ENCODE data around the gene NCAPD3. TPM values are rescaled to one million over a fixed set of nuclear protein-coding genes. Genes with fewer than 3 reads are reported as not detected.

NCAPD3 gene
- total and polyA plus RNA-seq, 2 donors from 2014 or later = 3.7 to 21.3 TPM

DNA sequence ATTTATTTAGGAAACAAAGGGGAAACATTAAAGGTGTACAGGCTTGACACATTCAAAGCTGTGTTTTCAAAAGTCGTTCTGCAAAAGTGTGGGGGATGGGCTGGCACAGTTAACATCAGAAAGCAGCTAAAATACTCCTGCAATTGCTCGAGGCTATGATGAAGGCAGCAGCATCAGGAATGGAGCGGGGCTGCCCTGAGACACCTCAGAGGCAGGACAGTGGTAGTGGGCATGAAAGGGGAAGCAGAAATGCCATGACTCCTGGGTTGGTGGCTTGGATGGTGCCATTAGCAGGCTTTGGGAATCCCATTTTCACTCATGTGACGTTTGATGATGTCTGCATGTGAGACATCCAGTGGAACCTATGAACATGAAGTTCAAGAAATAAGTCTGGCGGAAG lies 646 bp downstream of the NCAPD3 start:
- peaks cover 3 to 7% (median 7%) of the 10 kb centered on the region in 3 donors for H3K36me3 ChIP-seq (ENCODE audit: control insufficient read depth in 2 of 3, insufficient read depth in 3 of 3, low read length in 3 of 3)
- peaks cover 0 to 18% (median 17%) of the 10 kb centered on the region in 3 donors for H3K4me1 ChIP-seq (ENCODE audit: control insufficient read depth in 2 of 3, insufficient read depth in 2 of 3, low read depth in 1 of 3, low read length in 3 of 3)
- TF ChIP-seq, protein P1, sequence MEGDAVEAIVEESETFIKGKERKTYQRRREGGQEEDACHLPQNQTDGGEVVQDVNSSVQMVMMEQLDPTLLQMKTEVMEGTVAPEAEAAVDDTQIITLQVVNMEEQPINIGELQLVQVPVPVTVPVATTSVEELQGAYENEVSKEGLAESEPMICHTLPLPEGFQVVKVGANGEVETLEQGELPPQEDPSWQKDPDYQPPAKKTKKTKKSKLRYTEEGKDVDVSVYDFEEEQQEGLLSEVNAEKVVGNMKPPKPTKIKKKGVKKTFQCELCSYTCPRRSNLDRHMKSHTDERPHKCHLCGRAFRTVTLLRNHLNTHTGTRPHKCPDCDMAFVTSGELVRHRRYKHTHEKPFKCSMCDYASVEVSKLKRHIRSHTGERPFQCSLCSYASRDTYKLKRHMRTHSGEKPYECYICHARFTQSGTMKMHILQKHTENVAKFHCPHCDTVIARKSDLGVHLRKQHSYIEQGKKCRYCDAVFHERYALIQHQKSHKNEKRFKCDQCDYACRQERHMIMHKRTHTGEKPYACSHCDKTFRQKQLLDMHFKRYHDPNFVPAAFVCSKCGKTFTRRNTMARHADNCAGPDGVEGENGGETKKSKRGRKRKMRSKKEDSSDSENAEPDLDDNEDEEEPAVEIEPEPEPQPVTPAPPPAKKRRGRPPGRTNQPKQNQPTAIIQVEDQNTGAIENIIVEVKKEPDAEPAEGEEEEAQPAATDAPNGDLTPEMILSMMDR (IDR thresholded peaks at IDR 0.05; ENCODE audit: borderline replicate concordance, extremely low read depth, insufficient read depth) = no peak
- no peak overlapping the region for H3K27ac ChIP-seq (ENCODE audit: low read depth in 2 of 2, low read length in 2 of 2)
- peak overlapping the region; percentile 27 to 70 (median 59) for H3K9ac ChIP-seq (ENCODE audit: low read length in 3 of 3)
- peak in 1 of 5 donors; percentile 4 for DNase-seq
- no peaks in the 10 kb centered on the region for H3K9me3 ChIP-seq (ENCODE audit: control insufficient read depth in 2 of 3, insufficient read depth in 1 of 3, low read length in 3 of 3)
- intact Hi-C loops (cut with DNase I) = no loop called here
- H3K4me3 ChIP-seq (ENCODE audit: low read length in 3 of 3) = peak overlapping the region; percentile 92 to 100 (median 97)
- no peaks in the 10 kb centered on the region for H3K27me3 ChIP-seq (ENCODE audit: control insufficient read depth, insufficient read depth, low read length)
- no peak for FAIRE-seq

DNA sequence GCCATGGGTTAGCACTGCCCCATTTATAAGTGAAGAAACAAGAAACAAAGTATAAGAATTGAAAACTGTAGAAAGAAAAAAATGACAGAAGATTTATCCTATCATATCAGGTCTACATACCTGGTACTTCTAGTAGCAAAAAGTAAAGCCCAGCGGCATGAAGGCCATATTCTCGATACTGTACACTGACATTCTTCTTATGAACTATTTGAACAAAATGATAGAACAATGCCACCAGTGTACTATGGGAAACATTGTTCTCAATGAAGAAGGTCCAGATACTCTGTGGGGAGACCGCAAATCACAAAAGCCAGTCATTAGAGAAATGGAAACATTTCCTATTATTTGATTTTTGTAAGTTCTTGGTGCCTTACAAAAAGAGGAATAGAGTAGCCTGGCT lies 7.0 kb downstream of the NCAPD3 start:
- TF ChIP-seq, protein P1 (IDR thresholded peaks at IDR 0.05; ENCODE audit: borderline replicate concordance, extremely low read depth, insufficient read depth) = no peak
- H3K4me1 ChIP-seq (ENCODE audit: control insufficient read depth in 2 of 3, insufficient read depth in 2 of 3, low read depth in 1 of 3, low read length in 3 of 3) = no peaks in the 10 kb centered on the region
- intact Hi-C loops (cut with DNase I) = no loop called here
- no peaks in the 10 kb centered on the region for H3K9me3 ChIP-seq (ENCODE audit: control insufficient read depth in 2 of 3, insufficient read depth in 1 of 3, low read length in 3 of 3)
- H3K27me3 ChIP-seq (ENCODE audit: control insufficient read depth, insufficient read depth, low read length) = no peaks in the 10 kb centered on the region
- FAIRE-seq = no peak
- DNase-seq = no peak
- H3K36me3 ChIP-seq (ENCODE audit: control insufficient read depth in 2 of 3, insufficient read depth in 3 of 3, low read length in 3 of 3) = peaks cover 5 to 9% (median 7%) of the 10 kb centered on the region in 3 donors
- no peak overlapping the region for H3K27ac ChIP-seq (ENCODE audit: low read depth in 2 of 2, low read length in 2 of 2)
- H3K9ac ChIP-seq (ENCODE audit: low read length in 3 of 3) = no peak overlapping the region
- H3K4me3 ChIP-seq (ENCODE audit: low read length in 3 of 3) = no peak overlapping the region

DNA sequence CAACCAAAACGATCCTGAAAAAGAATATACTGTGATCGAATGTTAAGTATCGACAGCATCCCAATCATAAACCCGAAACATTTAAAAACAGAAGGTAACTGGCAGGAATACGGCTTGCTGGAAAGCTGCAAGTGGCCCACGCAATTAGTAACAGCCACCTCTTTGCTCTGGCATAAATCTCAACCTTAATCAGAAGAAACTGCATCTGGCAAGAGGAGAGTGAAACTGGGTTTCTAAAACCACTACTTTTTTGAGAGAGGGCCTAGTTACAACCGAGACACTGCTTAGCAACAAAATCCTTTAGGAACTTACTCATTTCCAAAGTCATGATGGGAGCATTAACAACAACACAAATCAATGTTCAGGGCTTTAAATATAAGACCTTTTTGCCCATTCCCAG lies 7.9 kb downstream of the NCAPD3 start:
- FAIRE-seq (no peak), DNase-seq (no peak)
- Histone ChIP-seq H3K27me3 (ENCODE audit: control insufficient read depth, insufficient read depth, low read length) (no peaks in the 10 kb centered on the region), H3K36me3 (ENCODE audit: control insufficient read depth in 2 of 3, insufficient read depth in 3 of 3, low read length in 3 of 3) (peaks cover 5 to 9% (median 7%) of the 10 kb centered on the region in 3 donors), H3K9me3 (ENCODE audit: control insufficient read depth in 2 of 3, insufficient read depth in 1 of 3, low read length in 3 of 3) (no peaks in the 10 kb centered on the region), H3K9ac (ENCODE audit: low read length in 3 of 3) (no peak overlapping the region), H3K4me3 (ENCODE audit: low read length in 3 of 3) (no peak overlapping the region), H3K4me1 (ENCODE audit: control insufficient read depth in 2 of 3, insufficient read depth in 2 of 3, low read depth in 1 of 3, low read length in 3 of 3) (no peaks in the 10 kb centered on the region), H3K27ac (ENCODE audit: low read depth in 2 of 2, low read length in 2 of 2) (no peak overlapping the region)
- intact Hi-C loops (cut with DNase I) = no loop called here
- TF ChIP-seq, protein P1 (IDR thresholded peaks at IDR 0.05; ENCODE audit: borderline replicate concordance, extremely low read depth, insufficient read depth) = no peak
